IMR-90 (cell line): Measurements from ENCODE around the gene NPFFR2. TPM values are rescaled to one million over a fixed set of nuclear protein-coding genes. Genes with fewer than 3 reads are reported as not detected.

ENCODE experiments used
- ATAC-seq: fragments of 200-7000 bp; cut with Tn5 transposase; 2 replicates; pipeline ENCODE4 v1.9.1; 2020; ENCODE audit warnings: low read depth, mild to moderate bottlenecking, moderate library complexity
- BruUV-seq: library from RNA; stranded (reverse); fragments of 400-500 nt; replicated peaks from 2 replicates; lab custom pipeline; 2021; lab: Mats Ljungman, UMichigan
- CTCF ChIA-PET: fragments of 300-600 bp; formaldehyde crosslinking; extraction: SDS; loops from one replicate; lab custom pipeline; 2021; ENCODE audit warnings: antibody characterized with exemption; lab: Yijun Ruan, JAX
- POLR2A ChIA-PET: fragments of 300-600 bp; sonication (Branson Sonifier 250); formaldehyde crosslinking; loops from one replicate; lab custom pipeline; 2022; ENCODE audit warnings: antibody characterized with exemption; ENCODE audit not compliant: unreplicated experiment; lab: Charles Lee
- DNase-seq: peaks from one replicate; pipeline ENCODE4 v3.0.0; 2013
- H2AFZ ChIP-seq: replicated peaks from 2 replicates; pipeline ENCODE3; 2013; ENCODE audit warnings: low read length, mild to moderate bottlenecking; ENCODE audit not compliant: poor library complexity
- H2AK5ac ChIP-seq: 2 replicates; pipeline ENCODE4 v1.6.1; 2013; ENCODE audit warnings: low read depth, low read length, inconsistent platforms
- H2AK9ac ChIP-seq: replicated peaks from 2 replicates; pipeline ENCODE3; 2013; ENCODE audit warnings: mild to moderate bottlenecking, low read depth, low read length, moderate library complexity; ENCODE audit not compliant: poor library complexity
- H2BK120ac ChIP-seq: 2 replicates; pipeline ENCODE4 v1.6.1; 2013; ENCODE audit warnings: low read depth, low read length, inconsistent platforms
- H2BK15ac ChIP-seq: 3 replicates; pipeline ENCODE4 v1.6.1; 2013; ENCODE audit warnings: low read depth, low read length, inconsistent platforms
- H2BK20ac ChIP-seq: 2 replicates; pipeline ENCODE4 v1.6.1; 2013; ENCODE audit warnings: low read depth, mild to moderate bottlenecking, inconsistent platforms, low read length, moderate library complexity
- H2BK5ac ChIP-seq: 2 replicates; pipeline ENCODE4 v1.6.1; 2013; ENCODE audit warnings: mild to moderate bottlenecking, low read depth, low read length, inconsistent platforms; ENCODE audit not compliant: poor library complexity, severe bottlenecking
- H3K14ac ChIP-seq: replicated peaks from 2 replicates; pipeline ENCODE4 v1.6.1; 2013; ENCODE audit warnings: low read depth, low read length, inconsistent platforms
- H3K18ac ChIP-seq: 2 replicates; pipeline ENCODE4 v1.6.1; 2013; ENCODE audit warnings: low read depth, low read length, control low read depth
- H3K23ac ChIP-seq: 2 replicates; pipeline ENCODE4 v1.6.1; 2013; ENCODE audit warnings: low read depth, low read length, inconsistent platforms
- H3K27ac ChIP-seq: 2 replicates; pipeline ENCODE4 v1.5.1; 2013; ENCODE audit warnings: mild to moderate bottlenecking, control low read depth, low read length; ENCODE audit not compliant: insufficient read depth
- H3K27me3 ChIP-seq: 2 replicates; pipeline ENCODE4 v1.6.1; 2013; ENCODE audit warnings: low read length; ENCODE audit not compliant: control insufficient read depth, insufficient read depth
- H3K36me3 ChIP-seq: 2 replicates; pipeline ENCODE4 v1.6.1; 2013; ENCODE audit warnings: low read length, mixed read lengths; ENCODE audit not compliant: control insufficient read depth, insufficient read depth
- H3K4ac ChIP-seq: 2 replicates; pipeline ENCODE4 v1.6.1; 2013; ENCODE audit warnings: low read depth, low read length, inconsistent platforms
- H3K4me1 ChIP-seq: 2 replicates; pipeline ENCODE4 v1.6.1; 2013; ENCODE audit warnings: low read length, mixed read lengths; ENCODE audit not compliant: control insufficient read depth, insufficient read depth
- H3K4me2 ChIP-seq: 2 replicates; pipeline ENCODE4 v1.6.1; 2013; ENCODE audit warnings: low read depth, mild to moderate bottlenecking, control low read depth, low read length, moderate library complexity
- H3K4me3 ChIP-seq: 2 replicates; pipeline ENCODE4 v1.5.1; 2013; ENCODE audit warnings: low read depth, mild to moderate bottlenecking, control low read depth, low read length, moderate library complexity; ENCODE audit not compliant: insufficient read depth
- H3K56ac ChIP-seq: 2 replicates; pipeline ENCODE4 v1.6.1; 2013; ENCODE audit warnings: low read length, inconsistent platforms; ENCODE audit not compliant: insufficient read depth; ENCODE audit errors: extremely low read depth
- H3K79me1 ChIP-seq, 2 experiments: 2 replicates each; pipeline ENCODE4 v1.6.1; 2013; ENCODE audit warnings: low read length in 2 of 2, inconsistent platforms in 1 of 2, low read depth in 1 of 2
- H3K9ac ChIP-seq: 2 replicates; pipeline ENCODE4 v1.6.1; 2013; ENCODE audit warnings: low read depth, low read length, control low read depth
- H3K9me1 ChIP-seq: 2 replicates; pipeline ENCODE4 v1.6.1; 2013; ENCODE audit warnings: low read length, inconsistent platforms; ENCODE audit not compliant: insufficient read depth
- H3K9me3 ChIP-seq: 2 replicates; pipeline ENCODE4 v1.6.1; 2013; ENCODE audit warnings: low read length; ENCODE audit not compliant: control insufficient read depth, insufficient read depth
- H4K20me1 ChIP-seq: 2 replicates; pipeline ENCODE4 v1.6.1; 2013; ENCODE audit warnings: low read length, inconsistent platforms; ENCODE audit not compliant: insufficient read depth
- H4K5ac ChIP-seq: 2 replicates; pipeline ENCODE4 v1.6.1; 2013; ENCODE audit warnings: mild to moderate bottlenecking, low read depth, low read length, control low read depth
- H4K8ac ChIP-seq, 2 experiments: 2 replicates each; pipeline ENCODE4 v1.6.1; 2013; ENCODE audit warnings: low read depth in 2 of 2, low read length in 2 of 2, control low read depth in 1 of 2, inconsistent platforms in 1 of 2
- H4K91ac ChIP-seq: 2 replicates; pipeline ENCODE4 v1.6.1; 2013; ENCODE audit warnings: low read depth, low read length, inconsistent platforms; ENCODE audit not compliant: insufficient read depth
- BHLHE40 ChIP-seq: fragments of 150-350 bp; IDR thresholded peaks from 2 replicates; pipeline ENCODE4 v1.6.1; 2016; ENCODE audit warnings: mild to moderate bottlenecking, low read depth, low read length
- CEBPB ChIP-seq: IDR thresholded peaks from 2 replicates; pipeline ENCODE4 v1.6.1; 2012; ENCODE audit warnings: low read depth, low read length, improper control_type of control experiment
- CHD1 ChIP-seq: IDR thresholded peaks from 2 replicates; pipeline ENCODE4 v1.6.1; 2012; ENCODE audit warnings: low read depth, low read length, improper control_type of control experiment
- FOS ChIP-seq: fragments of 150-350 bp; IDR thresholded peaks from 2 replicates; pipeline ENCODE4 v1.6.1; 2016; ENCODE audit warnings: low read depth, low read length
- MAFK ChIP-seq: IDR thresholded peaks from 2 replicates; pipeline ENCODE4 v1.6.1; 2012; ENCODE audit warnings: low read depth, low read length, improper control_type of control experiment
- MAZ ChIP-seq: IDR thresholded peaks from 2 replicates; pipeline ENCODE4 v1.6.1; 2012; ENCODE audit warnings: low read depth, mild to moderate bottlenecking, low read length, improper control_type of control experiment, moderate library complexity, borderline replicate concordance
- MXI1 ChIP-seq: IDR thresholded peaks from 2 replicates; pipeline ENCODE4 v1.6.1; 2012; ENCODE audit warnings: low read depth, mild to moderate bottlenecking, low read length, moderate library complexity, borderline replicate concordance
- NFE2L2 ChIP-seq: fragments of 150-350 bp; IDR thresholded peaks from 2 replicates; pipeline ENCODE4 v1.6.1; 2016; ENCODE audit warnings: low read depth, mild to moderate bottlenecking, low read length
- POLR2A ChIP-seq: IDR thresholded peaks from 2 replicates; pipeline ENCODE4 v1.6.1; 2012; ENCODE audit warnings: mild to moderate bottlenecking, low read depth, low read length
- RAD21 ChIP-seq: IDR thresholded peaks from 2 replicates; pipeline ENCODE4 v1.6.1; 2012; ENCODE audit warnings: low read length, improper control_type of control experiment
- RCOR1 ChIP-seq: IDR thresholded peaks from 2 replicates; pipeline ENCODE4 v1.6.1; 2012; ENCODE audit warnings: mild to moderate bottlenecking, low read length, improper control_type of control experiment; ENCODE audit not compliant: insufficient replicate concordance
- RFX5 ChIP-seq: IDR thresholded peaks from 2 replicates; pipeline ENCODE4 v1.8.0; 2012; ENCODE audit warnings: low read depth, mild to moderate bottlenecking, low read length, moderate library complexity
- SMC3 ChIP-seq: fragments of 150-350 bp; IDR thresholded peaks from 2 replicates; pipeline ENCODE4 v1.6.1; 2016; ENCODE audit warnings: low read depth, mild to moderate bottlenecking, antibody characterized with exemption, low read length, moderate library complexity
- WGBS, 2 experiments: methylation state at CpG; one replicate each; pipeline versions ENCODE4 v1.1.5 to v1.1.7; 2013; ENCODE audit warnings: missing lambda C conversion rate in 2 of 2; ENCODE audit not compliant: insufficient read length in 1 of 2; ENCODE audit errors: extremely low coverage in 2 of 2; 5-methylcytosine and 5-hydroxymethylcytosine counted together
- dilution Hi-C: fragments of 300-500 bp; cut with HindIII; formaldehyde crosslinking; loops from one replicate; pipeline ENCODE4 v1.14.3; 2018; ENCODE audit warnings: low sequenced_read_pairs; ENCODE audit not compliant: unreplicated experiment
- in situ Hi-C: fragments of 300-500 bp; cut with MboI; formaldehyde crosslinking; loops from 3 replicates; pipeline ENCODE4 v1.14.3; 2019; ENCODE audit warnings: low sequenced_read_pairs, inconsistent platforms, mixed read lengths
- intact Hi-C: fragments of 100-400 bp; cut with micrococcal nuclease; formaldehyde crosslinking; loops from 2 replicates; pipeline ENCODE4 v1.10.0; 2022
- polyA plus RNA-seq, 3 experiments: library from polyadenylated mRNA; depleted of rRNA; stranded (reverse); fragments of >200 nt; gene quantifications; 2 replicates each; pipeline ENCODE4 v1.2.3, GENCODE V29; 2012; ENCODE audit warnings: low replicate concordance in 1 of 3
- total RNA-seq: library from RNA; depleted of rRNA; stranded (reverse); fragments of >200 nt; gene quantifications from 2 replicates; pipeline ENCODE4 v1.2.3, GENCODE V29; 2012
- TF ChIP-seq, protein P1 (sequence below): fragments of 150-350 bp; IDR thresholded peaks from 2 replicates; pipeline ENCODE4 v1.6.1; 2016; ENCODE audit warnings: low read depth, mild to moderate bottlenecking, low read length, moderate library complexity, borderline replicate concordance
- TF ChIP-seq, protein P2 (sequence below): conservative IDR thresholded peaks from 2 replicates; pipeline ENCODE4 v1.5.1; 2012; ENCODE audit warnings: mild to moderate bottlenecking, low read depth, low read length, improper control_type of control experiment
- TF ChIP-seq, protein P3 (sequence below): fragments of 150-350 bp; IDR thresholded peaks from 2 replicates; pipeline ENCODE4 v1.6.1; 2017; ENCODE audit warnings: mild to moderate bottlenecking, antibody characterized with exemption, low read length, low read depth

Gene NPFFR2
- total and polyA plus RNA-seq, 2 of the 4 experiments (the other 2 are of a cell fraction): not detected

DNA sequence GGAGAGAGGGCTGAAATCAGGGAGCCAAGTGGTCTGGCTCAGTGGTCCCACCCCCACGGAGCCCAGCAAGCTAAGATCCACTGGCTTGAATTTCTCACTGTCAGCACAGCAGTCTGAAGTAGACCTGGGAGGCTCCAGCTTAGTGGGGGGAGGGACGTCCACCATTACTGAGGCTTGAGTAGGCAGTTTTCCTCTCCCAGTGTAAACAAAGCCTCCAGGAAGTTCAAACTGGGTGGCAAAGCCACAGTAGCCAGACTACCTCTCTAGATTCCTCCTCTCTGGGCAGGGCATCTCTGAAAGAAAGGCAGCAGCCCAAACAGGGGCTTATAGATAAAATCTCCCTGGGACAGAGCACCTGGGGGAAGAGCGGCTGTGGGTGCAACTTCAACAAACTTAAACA lies 88.1 kb downstream of the NPFFR2 start:
- no peak; the same call in 1 of the 2 replicates for ATAC-seq
- Histone ChIP-seq H3K9me1 (no peaks in the 10 kb centered on the region), H3K4me2 (no peak overlapping the region), H3K27me3 (no peaks in the 10 kb centered on the region), H4K20me1 (no peaks in the 10 kb centered on the region), H3K27ac (no peak overlapping the region), H3K4me1 (no peaks in the 10 kb centered on the region), H2AK5ac (no peak overlapping the region), H3K23ac (no peak overlapping the region), H3K79me1 (no peaks in the 10 kb centered on the region), H2BK5ac (no peak overlapping the region), H2BK15ac (no peak overlapping the region), H3K4ac (no peak overlapping the region), H2AK9ac (no peak overlapping the region), H3K4me3 (no peak overlapping the region), H3K9me3 (no peaks in the 10 kb centered on the region), H3K18ac (no peak overlapping the region), H3K14ac (no peak overlapping the region), H2BK20ac (no peak overlapping the region), H3K56ac (no peak overlapping the region), H4K8ac (no peak overlapping the region), H2BK120ac (no peak overlapping the region), H3K9ac (no peak overlapping the region), H4K5ac (no peak overlapping the region), H3K36me3 (no peaks in the 10 kb centered on the region), H2AFZ (peak overlapping the region; percentile 26), H4K91ac (no peak overlapping the region)
- intact Hi-C loops: no loop called here
- in situ Hi-C loops: no loop called here
- TF ChIP-seq MAZ: no peak
- TF ChIP-seq RAD21: no peak
- TF ChIP-seq CEBPB: no peak
- TF ChIP-seq, protein P1, sequence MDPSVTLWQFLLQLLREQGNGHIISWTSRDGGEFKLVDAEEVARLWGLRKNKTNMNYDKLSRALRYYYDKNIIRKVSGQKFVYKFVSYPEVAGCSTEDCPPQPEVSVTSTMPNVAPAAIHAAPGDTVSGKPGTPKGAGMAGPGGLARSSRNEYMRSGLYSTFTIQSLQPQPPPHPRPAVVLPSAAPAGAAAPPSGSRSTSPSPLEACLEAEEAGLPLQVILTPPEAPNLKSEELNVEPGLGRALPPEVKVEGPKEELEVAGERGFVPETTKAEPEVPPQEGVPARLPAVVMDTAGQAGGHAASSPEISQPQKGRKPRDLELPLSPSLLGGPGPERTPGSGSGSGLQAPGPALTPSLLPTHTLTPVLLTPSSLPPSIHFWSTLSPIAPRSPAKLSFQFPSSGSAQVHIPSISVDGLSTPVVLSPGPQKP: no peak
- TF ChIP-seq RCOR1: no peak
- TF ChIP-seq BHLHE40: no peak
- TF ChIP-seq CHD1: no peak
- TF ChIP-seq, protein P2, sequence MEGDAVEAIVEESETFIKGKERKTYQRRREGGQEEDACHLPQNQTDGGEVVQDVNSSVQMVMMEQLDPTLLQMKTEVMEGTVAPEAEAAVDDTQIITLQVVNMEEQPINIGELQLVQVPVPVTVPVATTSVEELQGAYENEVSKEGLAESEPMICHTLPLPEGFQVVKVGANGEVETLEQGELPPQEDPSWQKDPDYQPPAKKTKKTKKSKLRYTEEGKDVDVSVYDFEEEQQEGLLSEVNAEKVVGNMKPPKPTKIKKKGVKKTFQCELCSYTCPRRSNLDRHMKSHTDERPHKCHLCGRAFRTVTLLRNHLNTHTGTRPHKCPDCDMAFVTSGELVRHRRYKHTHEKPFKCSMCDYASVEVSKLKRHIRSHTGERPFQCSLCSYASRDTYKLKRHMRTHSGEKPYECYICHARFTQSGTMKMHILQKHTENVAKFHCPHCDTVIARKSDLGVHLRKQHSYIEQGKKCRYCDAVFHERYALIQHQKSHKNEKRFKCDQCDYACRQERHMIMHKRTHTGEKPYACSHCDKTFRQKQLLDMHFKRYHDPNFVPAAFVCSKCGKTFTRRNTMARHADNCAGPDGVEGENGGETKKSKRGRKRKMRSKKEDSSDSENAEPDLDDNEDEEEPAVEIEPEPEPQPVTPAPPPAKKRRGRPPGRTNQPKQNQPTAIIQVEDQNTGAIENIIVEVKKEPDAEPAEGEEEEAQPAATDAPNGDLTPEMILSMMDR: no peak
- no peak for TF ChIP-seq FOS
- no peak for TF ChIP-seq SMC3
- no peak for TF ChIP-seq RFX5
- no peak for TF ChIP-seq MXI1
- no peak for TF ChIP-seq MAFK
- no peak for TF ChIP-seq POLR2A
- TF ChIP-seq, protein P3, sequence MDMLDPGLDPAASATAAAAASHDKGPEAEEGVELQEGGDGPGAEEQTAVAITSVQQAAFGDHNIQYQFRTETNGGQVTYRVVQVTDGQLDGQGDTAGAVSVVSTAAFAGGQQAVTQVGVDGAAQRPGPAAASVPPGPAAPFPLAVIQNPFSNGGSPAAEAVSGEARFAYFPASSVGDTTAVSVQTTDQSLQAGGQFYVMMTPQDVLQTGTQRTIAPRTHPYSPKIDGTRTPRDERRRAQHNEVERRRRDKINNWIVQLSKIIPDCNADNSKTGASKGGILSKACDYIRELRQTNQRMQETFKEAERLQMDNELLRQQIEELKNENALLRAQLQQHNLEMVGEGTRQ: no peak
- no peak for TF ChIP-seq NFE2L2
- dilution Hi-C loops: no loop called here
- no peak for DNase-seq
- POLR2A ChIA-PET: no interaction called here
- no TSS peak for BruUV-seq
- WGBS, 2 experiments: no CpG with 5 or more reads among the region's 3 CpGs
- CTCF ChIA-PET: no interaction called here
